OCI-LY3 (cell line): ENCODE data around the gene CDC42BPA.

Source experiments
- H2AFZ ChIP-seq: fragments of 200-600, 300-600 bp; shearing (Covaris generic); 2 replicates; pipeline ENCODE4 v1.6.0; 2014; ENCODE audit warnings: antibody characterized with exemption, low read depth, low read length
- H3K27ac ChIP-seq: fragments of 200-600, 300-600 bp; sonication (generic); 2 replicates; pipeline ENCODE4 v1.5.1; 2014; ENCODE audit warnings: mild to moderate bottlenecking, low read length, moderate library complexity, mixed read lengths
- H3K27me3 ChIP-seq: fragments of 200-600, 300-600 bp; sonication (generic); 2 replicates; pipeline ENCODE4 v1.6.1; 2014; ENCODE audit warnings: low read depth, low read length, mixed read lengths
- H3K36me3 ChIP-seq: fragments of 200-600, 300-600 bp; sonication (generic); replicated peaks from 2 replicates; pipeline ENCODE3; 2014; ENCODE audit warnings: low read depth, low read length, mixed read lengths
- H3K4me1 ChIP-seq: fragments of 300-600, 200-600 bp; sonication (generic); 2 replicates; pipeline ENCODE4 v1.6.1; 2014; ENCODE audit warnings: low read length, mixed read lengths
- H3K4me2 ChIP-seq: fragments of 200-600, 300-600 bp; sonication (generic); 2 replicates; pipeline ENCODE4 v1.6.1; 2014; ENCODE audit warnings: low read length, mixed read lengths
- H3K4me3 ChIP-seq: fragments of 300-600, 200-600 bp; sonication (generic); 2 replicates; pipeline ENCODE4 v1.5.1; 2014; ENCODE audit warnings: antibody characterized with exemption, mild to moderate bottlenecking, low read length, moderate library complexity
- H3K79me2 ChIP-seq: fragments of 300-600, 200-600 bp; shearing (Covaris generic); 2 replicates; pipeline ENCODE4 v1.6.1; 2014; ENCODE audit warnings: mild to moderate bottlenecking, low read length, mixed read lengths
- H3K9ac ChIP-seq: fragments of 300-600, 200-600 bp; shearing (Covaris generic); 2 replicates; pipeline ENCODE4 v1.6.0; 2014; ENCODE audit warnings: mild to moderate bottlenecking, low read length, moderate library complexity
- H3K9me3 ChIP-seq: fragments of 200-600, 300-600 bp; shearing (Covaris generic); 2 replicates; pipeline ENCODE4 v1.6.1; 2014; ENCODE audit warnings: low read length, mixed read lengths; ENCODE audit not compliant: insufficient read depth
- H4K20me1 ChIP-seq: fragments of 200-600, 300-600 bp; sonication (generic); 2 replicates; pipeline ENCODE4 v1.6.1; 2016; ENCODE audit warnings: low read length, mixed read lengths; ENCODE audit not compliant: insufficient read depth
- CTCF ChIP-seq: fragments of 200-600, 300-600 bp; sonication (generic); IDR thresholded peaks from 2 replicates; pipeline ENCODE4 v1.5.1; 2014; ENCODE audit warnings: antibody characterized with exemption, low read length, low read depth
- EZH2phosphoT487 ChIP-seq: fragments of 200-600 bp; shearing (Covaris generic); IDR thresholded peaks from 2 replicates; pipeline ENCODE4 v1.6.1; 2018; ENCODE audit warnings: antibody characterized with exemption, mixed run types, low read depth

Gene CDC42BPA

GRCh38 chr1:227182012-227182411, 136.3 kb downstream of the CDC42BPA start:
- Histone ChIP-seq H3K36me3 (no peaks in the 10 kb centered on the region), H4K20me1 (no peaks in the 10 kb centered on the region), H3K4me3 (no peak overlapping the region), H3K4me2 (no peak overlapping the region), H3K27ac (no peak overlapping the region), H3K9me3 (no peaks in the 10 kb centered on the region), H2AFZ (no peak overlapping the region), H3K9ac (no peak overlapping the region), H3K79me2 (no peaks in the 10 kb centered on the region), H3K4me1 (no peaks in the 10 kb centered on the region), H3K27me3 (no peaks in the 10 kb centered on the region)
- TF ChIP-seq CTCF (no peak), EZH2phosphoT487 (no peak)

GRCh38 chr1:227175611-227176010, 142.7 kb downstream of the CDC42BPA start:
- Histone ChIP-seq H3K27ac (no peak overlapping the region), H3K27me3 (peaks cover 4% of the 10 kb centered on the region; the same call in 1 of the 2 replicates), H3K9ac (no peak overlapping the region), H3K9me3 (no peaks in the 10 kb centered on the region; the same call in 1 of the 2 replicates), H4K20me1 (no peaks in the 10 kb centered on the region), H3K4me2 (no peak overlapping the region), H3K4me3 (no peak overlapping the region), H3K79me2 (no peaks in the 10 kb centered on the region), H2AFZ (no peak overlapping the region), H3K36me3 (no peaks in the 10 kb centered on the region), H3K4me1 (no peaks in the 10 kb centered on the region)
- no peak for TF ChIP-seq CTCF
- TF ChIP-seq EZH2phosphoT487 = no peak

- H3K9ac ChIP-seq = no peak overlapping the region
- H3K27me3 ChIP-seq = peaks cover 4% of the 10 kb centered on the region; the same call in 1 of the 2 replicates
- no peak overlapping the region for H2AFZ ChIP-seq
- no peak for TF ChIP-seq CTCF
- no peak for TF ChIP-seq EZH2phosphoT487
- H3K79me2 ChIP-seq = no peaks in the 10 kb centered on the region
- no peaks in the 10 kb centered on the region for H3K4me1 ChIP-seq
- H3K4me2 ChIP-seq = no peak overlapping the region
- H3K36me3 ChIP-seq = no peaks in the 10 kb centered on the region
- H4K20me1 ChIP-seq = no peaks in the 10 kb centered on the region
- no peak overlapping the region for H3K27ac ChIP-seq
- no peaks in the 10 kb centered on the region; the same call in 1 of the 2 replicates for H3K9me3 ChIP-seq
- no peak overlapping the region for H3K4me3 ChIP-seq
Measured at GRCh38 chr1:227174164-227174563, 144.1 kb downstream of the CDC42BPA start.

- TF ChIP-seq CTCF = no peak
- no peak for TF ChIP-seq EZH2phosphoT487
- Histone ChIP-seq H3K27me3 (peaks cover 4% of the 10 kb centered on the region; the same call in 1 of the 2 replicates), H2AFZ (no peak overlapping the region), H3K27ac (no peak overlapping the region), H3K36me3 (no peaks in the 10 kb centered on the region), H3K79me2 (no peaks in the 10 kb centered on the region), H4K20me1 (no peaks in the 10 kb centered on the region), H3K4me1 (peaks cover 5% of the 10 kb centered on the region), H3K9me3 (no peaks in the 10 kb centered on the region; the same call in 1 of the 2 replicates), H3K4me2 (no peak overlapping the region), H3K4me3 (no peak overlapping the region), H3K9ac (no peak overlapping the region)
Measured at GRCh38 chr1:227170361-227171166, 147.7 kb downstream of the CDC42BPA start.
